K562 (cell line): ENCODE results near the gene LRRC59. TPM values are rescaled to one million over a fixed set of nuclear protein-coding genes. Genes with fewer than 3 reads are reported as not detected.

Experiments used
- ATAC-seq: fragments of 200-7000 bp; cut with Tn5 transposase; 3 replicates; pipeline ENCODE4 v1.9.1; 2020; ENCODE audit warnings: moderate library complexity
- BruUV-seq: library from RNA; stranded (reverse); fragments of 400-500 nt; replicated peaks from 2 replicates; lab custom pipeline; 2021; lab: Mats Ljungman, UMichigan
- CTCF ChIA-PET: fragments of 300-600 bp; formaldehyde crosslinking; extraction: SDS; loops from one replicate; lab custom pipeline; 2021; ENCODE audit warnings: low intra/inter-chr PET ratio; lab: Yijun Ruan, JAX
- POLR2A ChIA-PET: fragments of 300-600, 350-650 bp; sonication (Branson Sonifier 250); formaldehyde crosslinking; extraction: SDS; loops from one replicate; lab custom pipeline; 2021; ENCODE audit warnings: antibody characterized with exemption, inconsistent platforms; lab: Yijun Ruan, JAX
- DNase-seq, 4 experiments: peaks; one replicate each; pipeline versions ENCODE4 v3.0.0 to v3.0.0-alpha.2; 2011 to 2018; ENCODE audit warnings: low spot score in 3 of 4, mixed read lengths in 3 of 4; ENCODE audit errors: extremely low read depth in 1 of 4
- FAIRE-seq: peaks from 2 replicates; lab custom pipeline; 2011; peaks lifted over from hg19 to GRCh38; lab: Jason Lieb, UNC
- H2AFZ ChIP-seq: 2 replicates; pipeline ENCODE4 v1.6.0; 2011; ENCODE audit warnings: low read depth, low read length, control low read depth, inconsistent platforms
- H3K27ac ChIP-seq: fragments of 200-600 bp; 3 replicates; pipeline ENCODE4 v1.8.0; 2011; ENCODE audit warnings: low read depth, mild to moderate bottlenecking, control low read depth, inconsistent platforms, low read length, moderate library complexity, mixed read lengths; ENCODE audit errors: extremely low read depth
- H3K27me3 ChIP-seq, 2 experiments: fragments of 300-600 bp in 1 of 2; 2 replicates in 1 of 2; 3 replicates in 1 of 2; pipeline versions ENCODE4 v1.6.0 to v1.8.0; 2011; ENCODE audit warnings: inconsistent platforms in 2 of 2, low read length in 2 of 2, mild to moderate bottlenecking in 1 of 2, mixed read lengths in 1 of 2, moderate library complexity in 1 of 2; ENCODE audit not compliant: control insufficient read depth in 2 of 2, insufficient read depth in 2 of 2
- H3K36me3 ChIP-seq: fragments of 300-600 bp; 3 replicates; pipeline ENCODE4 v1.8.0; 2011; ENCODE audit warnings: mild to moderate bottlenecking, low read length, inconsistent platforms; ENCODE audit not compliant: control insufficient read depth, insufficient read depth
- H3K4me1 ChIP-seq, 2 experiments: fragments of 200-600 bp in 1 of 2; replicated peaks in 1 of 2; 2 replicates in 1 of 2; 3 replicates in 1 of 2; pipeline versions ENCODE4 v1.5.1 to v1.8.0; 2011; ENCODE audit warnings: inconsistent platforms in 2 of 2, low read length in 2 of 2, mild to moderate bottlenecking in 1 of 2, mixed read lengths in 1 of 2, moderate library complexity in 1 of 2; ENCODE audit not compliant: control insufficient read depth in 2 of 2, insufficient read depth in 2 of 2
- H3K4me2 ChIP-seq: 2 replicates; pipeline ENCODE4 v1.6.1; 2011; ENCODE audit warnings: low read length, control low read depth, inconsistent platforms, mixed read lengths; ENCODE audit not compliant: insufficient read depth
- H3K4me3 ChIP-seq: fragments of 200-600 bp; sonication (generic), shearing (Covaris generic); 2 replicates; pipeline ENCODE4 v1.5.1; 2016; ENCODE audit warnings: control low read depth, inconsistent platforms
- H3K79me2 ChIP-seq: fragments of 200-600 bp; 3 replicates; pipeline ENCODE4 v1.8.0; 2011; ENCODE audit warnings: low read length, inconsistent platforms; ENCODE audit not compliant: control insufficient read depth, insufficient read depth
- H3K9ac ChIP-seq, 2 experiments: 2 replicates each; pipeline versions ENCODE4 v1.6.0 to v1.6.1; 2011; ENCODE audit warnings: low read depth in 2 of 2, low read length in 2 of 2, control low read depth in 1 of 2, inconsistent platforms in 1 of 2, mild to moderate bottlenecking in 1 of 2, mixed read lengths in 1 of 2; ENCODE audit not compliant: insufficient read depth in 1 of 2
- H3K9me1 ChIP-seq: one replicate; pipeline ENCODE4 v1.6.0; 2011; ENCODE audit warnings: inconsistent platforms, mild to moderate bottlenecking, low read length, moderate library complexity; ENCODE audit not compliant: control insufficient read depth, insufficient read depth
- H3K9me3 ChIP-seq: replicated peaks from 2 replicates; pipeline ENCODE4 v1.5.1; 2011; ENCODE audit warnings: low read depth, low read length, inconsistent platforms; ENCODE audit not compliant: control insufficient read depth, insufficient read depth
- H4K20me1 ChIP-seq: replicated peaks from 2 replicates; pipeline ENCODE4 v1.6.1; 2011; ENCODE audit warnings: low read length, inconsistent platforms, mixed read lengths; ENCODE audit not compliant: control insufficient read depth, insufficient read depth
- NFYB ChIP-seq: IDR thresholded peaks from 2 replicates; pipeline ENCODE4 v1.6.1; 2011; ENCODE audit warnings: mild to moderate bottlenecking, moderate library complexity; ENCODE audit not compliant: insufficient read length; ENCODE audit errors: extremely low read depth
- WGBS: fragments of 100-300 bp; shearing (Covaris generic); methylation state at CpG from one replicate; pipeline ENCODE4 v1.1.6; 2016; ENCODE audit warnings: low coverage, mixed read lengths; ENCODE audit not compliant: insufficient coverage; ENCODE audit errors: missing lambda C conversion rate; 5-methylcytosine and 5-hydroxymethylcytosine counted together
- in situ Hi-C: fragments of 300-500 bp; cut with MboI; formaldehyde crosslinking; loops from 4 replicates; pipeline ENCODE4 v1.15.0; 2018; ENCODE audit warnings: inconsistent platforms, mixed read lengths
- intact Hi-C: fragments of 100-400 bp; cut with micrococcal nuclease; formaldehyde crosslinking; loops from 2 replicates; pipeline ENCODE4 v1.14.2; 2022
- polyA plus RNA-seq, 8 experiments: library from polyadenylated mRNA; depleted of rRNA in 4 of 8; stranded (reverse) in 5 of 8; unstranded in 3 of 8; fragments of >200 nt; fragmentation: Nextera tagmentation in 2 of 8; fragmentation: Illumina TruSeq in 1 of 8; extraction: Ambion mirVana in 2 of 8; extraction: Trizol in 1 of 8; gene quantifications; 2 replicates each; pipeline versions ENCODE4 v1.2.1 to v1.2.3, GENCODE V29; 2011 to 2014; ENCODE audit warnings: inconsistent platforms in 1 of 8, missing spikeins in 1 of 8
- total RNA-seq, 7 experiments: library from RNA; depleted of rRNA in 6 of 7; stranded (reverse); fragments of >200 nt in 6 of 7; fragmentation: Illumina TruSeq in 2 of 7; extraction: Trizol in 2 of 7; gene quantifications; 2 replicates each; pipeline versions ENCODE4 v1.2.1 to v1.2.3, GENCODE V29; 2011 to 2021; ENCODE audit warnings: low replicate concordance in 1 of 7
- TF ChIP-seq, protein P1 (sequence below): fragments of 450-650 bp; IDR thresholded peaks from 2 replicates; pipeline ENCODE4 v1.6.1; 2016
- TF ChIP-seq, protein P2 (sequence below): fragments of 450-650 bp; IDR thresholded peaks from one replicate; pipeline ENCODE4 v1.6.1; 2018; ENCODE audit warnings: mild to moderate bottlenecking, moderate library complexity; ENCODE audit not compliant: partially characterized antibody
- TF ChIP-seq, protein P3 (sequence below): fragments of 450-650 bp; formaldehyde crosslinking; IDR thresholded peaks from 2 replicates; pipeline ENCODE4 v1.4.0; 2022; ENCODE audit warnings: missing genetic modification characterization

LRRC59 gene
- total and polyA plus RNA-seq, 9 of the 15 experiments (the other 6 are each of a cell fraction or from before 2014, with no cell fraction given): 27.8 to 244 (median 154) TPM

DNA sequence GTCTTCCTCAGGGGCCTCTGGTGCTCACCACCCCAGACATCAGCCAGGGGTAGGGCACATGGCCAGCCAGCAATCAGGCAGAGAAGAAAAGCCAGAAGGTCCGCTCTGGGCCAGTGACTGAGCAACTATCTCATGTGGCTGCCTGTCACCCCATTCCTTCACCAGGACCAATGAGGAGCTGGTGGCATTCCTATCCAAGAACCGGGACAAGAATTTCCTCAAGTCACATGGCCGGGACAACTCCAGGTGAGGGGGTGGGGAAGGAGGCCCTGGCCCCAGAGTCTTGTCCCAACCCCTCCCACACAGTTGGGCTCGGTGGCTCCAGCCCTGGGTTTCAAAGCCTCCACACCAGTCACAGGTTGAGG is 42.0 kb downstream of the LRRC59 start:
- DNase-seq (no peak), FAIRE-seq (no peak), ATAC-seq (no peak)
- BruUV-seq: no TSS peak
- POLR2A ChIA-PET: interaction anchor here (0.6 kb wide), 1 partner anchor 9 kb away, joined by 6 read pairs; no protein-coding TSS in a partner anchor
- Histone ChIP-seq H3K4me3 (no peak overlapping the region), H4K20me1 (no peaks in the 10 kb centered on the region; the same call in 1 of the 2 replicates), H3K9me3 (no peaks in the 10 kb centered on the region), H2AFZ (no peak overlapping the region), H3K9me1 (no peaks in the 10 kb centered on the region), H3K27me3 (no peaks in the 10 kb centered on the region; a peak in 1 of 5 replicates), H3K4me1 (peaks cover 0 to 30% of the 10 kb centered on the region in 2 experiments; a peak in 1 of 5 replicates), H3K4me2 (no peak overlapping the region), H3K27ac (no peak overlapping the region), H3K9ac (no peak overlapping the region), H3K79me2 (no peaks in the 10 kb centered on the region), H3K36me3 (peaks cover 61% of the 10 kb centered on the region; the same call in 2 of the 3 replicates)
- CTCF ChIA-PET: no interaction called here
- in situ Hi-C loops: no loop called here
- WGBS: 74% methylated on average over 3 of the region's 4 CpGs
- no peak for TF ChIP-seq NFYB
- TF ChIP-seq, protein P1, sequence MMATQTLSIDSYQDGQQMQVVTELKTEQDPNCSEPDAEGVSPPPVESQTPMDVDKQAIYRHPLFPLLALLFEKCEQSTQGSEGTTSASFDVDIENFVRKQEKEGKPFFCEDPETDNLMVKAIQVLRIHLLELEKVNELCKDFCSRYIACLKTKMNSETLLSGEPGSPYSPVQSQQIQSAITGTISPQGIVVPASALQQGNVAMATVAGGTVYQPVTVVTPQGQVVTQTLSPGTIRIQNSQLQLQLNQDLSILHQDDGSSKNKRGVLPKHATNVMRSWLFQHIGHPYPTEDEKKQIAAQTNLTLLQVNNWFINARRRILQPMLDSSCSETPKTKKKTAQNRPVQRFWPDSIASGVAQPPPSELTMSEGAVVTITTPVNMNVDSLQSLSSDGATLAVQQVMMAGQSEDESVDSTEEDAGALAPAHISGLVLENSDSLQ: no peak
- TF ChIP-seq, protein P2, sequence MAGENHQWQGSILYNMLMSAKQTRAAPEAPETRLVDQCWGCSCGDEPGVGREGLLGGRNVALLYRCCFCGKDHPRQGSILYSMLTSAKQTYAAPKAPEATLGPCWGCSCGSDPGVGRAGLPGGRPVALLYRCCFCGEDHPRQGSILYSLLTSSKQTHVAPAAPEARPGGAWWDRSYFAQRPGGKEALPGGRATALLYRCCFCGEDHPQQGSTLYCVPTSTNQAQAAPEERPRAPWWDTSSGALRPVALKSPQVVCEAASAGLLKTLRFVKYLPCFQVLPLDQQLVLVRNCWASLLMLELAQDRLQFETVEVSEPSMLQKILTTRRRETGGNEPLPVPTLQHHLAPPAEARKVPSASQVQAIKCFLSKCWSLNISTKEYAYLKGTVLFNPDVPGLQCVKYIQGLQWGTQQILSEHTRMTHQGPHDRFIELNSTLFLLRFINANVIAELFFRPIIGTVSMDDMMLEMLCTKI: no peak
- TF ChIP-seq, protein P3, sequence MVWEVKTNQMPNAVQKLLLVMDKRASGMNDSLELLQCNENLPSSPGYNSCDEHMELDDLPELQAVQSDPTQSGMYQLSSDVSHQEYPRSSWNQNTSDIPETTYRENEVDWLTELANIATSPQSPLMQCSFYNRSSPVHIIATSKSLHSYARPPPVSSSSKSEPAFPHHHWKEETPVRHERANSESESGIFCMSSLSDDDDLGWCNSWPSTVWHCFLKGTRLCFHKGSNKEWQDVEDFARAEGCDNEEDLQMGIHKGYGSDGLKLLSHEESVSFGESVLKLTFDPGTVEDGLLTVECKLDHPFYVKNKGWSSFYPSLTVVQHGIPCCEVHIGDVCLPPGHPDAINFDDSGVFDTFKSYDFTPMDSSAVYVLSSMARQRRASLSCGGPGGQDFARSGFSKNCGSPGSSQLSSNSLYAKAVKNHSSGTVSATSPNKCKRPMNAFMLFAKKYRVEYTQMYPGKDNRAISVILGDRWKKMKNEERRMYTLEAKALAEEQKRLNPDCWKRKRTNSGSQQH (CRISPR knock-in tag): no peak
- intact Hi-C loops: no loop called here
